Inflammatory macrophage (primary cell): ENCODE data around the gene GLTPD2.

Experiments
- DNase-seq, 2 donors: peaks; one replicate each; pipeline ENCODE4 v3.0.0-alpha.2; 2020 to 2022
- total RNA-seq, 18 experiments: gene quantifications; one replicate each; lab custom pipeline; 2026; ENCODE audit warnings: mixed read lengths in 6 of 18, inconsistent platforms in 2 of 18; lab: John Stamatoyannopoulos, UW

The GLTPD2 gene
- 0 to 0.19 (median 0) reads per million in 18 experiments for total RNA-seq

GRCh38 chr17:4788807-4789700 is at the start of gene GLTPD2:
GLTPD2 (plus strand) TSS chr17:4788964; CDS start chr17:4789012, 48 bp downstream.
- DNase-seq, result no peak

GRCh38 chr17:4739122-4740024 is 49.4 kb upstream of the GLTPD2 start, which contains the start of the genes CXCL16 and ZMYND15:
CXCL16 (minus strand) TSS chr17:4739928; CDS start chr17:4739339, 589 bp downstream.
ZMYND15 (plus strand) TSS chr17:4739833; CDS start chr17:4740549, 716 bp downstream.
- peak; percentile 60 to 72 for DNase-seq

GRCh38 chr17:4740025-4740351 is 48.8 kb upstream of the GLTPD2 start:
- DNase-seq, result no peak

GRCh38 chr17:4740584-4740983 is 48.2 kb upstream of the GLTPD2 start:
- no peak for DNase-seq

GRCh38 chr17:4741544-4741943 is 47.2 kb upstream of the GLTPD2 start:
- no peak for DNase-seq

GRCh38 chr17:4742133-4742532 is 46.6 kb upstream of the GLTPD2 start:
- no peak for DNase-seq

- no peak for DNase-seq
These were observed 46.1 kb upstream of the GLTPD2 start for GRCh38 chr17:4742629-4743028.

GRCh38 chr17:4743216-4743615 is 45.5 kb upstream of the GLTPD2 start:
- DNase-seq, result no peak

GRCh38 chr17:4743898-4744297 is 44.9 kb upstream of the GLTPD2 start:
- DNase-seq, result no peak

- no peak for DNase-seq
These were observed 43.5 kb upstream of the GLTPD2 start for GRCh38 chr17:4744999-4745969.

- DNase-seq, result peak; percentile 87 to 92
These were observed 40.9 kb upstream of the GLTPD2 start for GRCh38 chr17:4747847-4748246.

GRCh38 chr17:4748686-4749085 is 40.1 kb upstream of the GLTPD2 start:
- peak; percentile 64 to 71 for DNase-seq

GRCh38 chr17:4750606-4751005 is 38.2 kb upstream of the GLTPD2 start:
- DNase-seq, result peak; percentile 41 to 61

GRCh38 chr17:4751932-4752331 is 36.8 kb upstream of the GLTPD2 start:
- peak; percentile 65 to 92 for DNase-seq

- no peak for DNase-seq
These were observed 35.4 kb upstream of the GLTPD2 start for GRCh38 chr17:4753392-4753791.

- DNase-seq, result peak; percentile 69 to 83
These were observed 29.0 kb upstream of the GLTPD2 start for GRCh38 chr17:4759776-4760236.

- peak; percentile 84 to 88 for DNase-seq
These were observed 24.2 kb upstream of the GLTPD2 start for GRCh38 chr17:4764595-4764994.

GRCh38 chr17:4766201-4766600 is 22.6 kb upstream of the GLTPD2 start:
- peak; percentile 90 to 99 for DNase-seq

GRCh38 chr17:4766723-4767122 is 22.0 kb upstream of the GLTPD2 start:
- DNase-seq, result peak; percentile 72 to 73

GRCh38 chr17:4768298-4768697 is 20.5 kb upstream of the GLTPD2 start:
- DNase-seq, result peak; percentile 87 to 90

GRCh38 chr17:4769628-4770027 is 19.1 kb upstream of the GLTPD2 start:
- no peak for DNase-seq
